ENCODE measurements around the gene VTI1A.

Gene VTI1A

GRCh38 chr10:112774210-112774609 lies 327.2 kb downstream of the VTI1A start:
- no peak for DNase-seq (ENCODE audit: low read depth)
- no peak for TF ChIP-seq MYC (IDR thresholded peaks at IDR 0.05; ENCODE audit: low read depth, low read length)
- no peak for TF ChIP-seq CTCF (IDR thresholded peaks at IDR 0.05; ENCODE audit: low read depth, low read length)
- no peak for TF ChIP-seq MAX (IDR thresholded peaks at IDR 0.05; ENCODE audit: low read depth, low read length)
- TF ChIP-seq POLR2A (IDR thresholded peaks at IDR 0.05; ENCODE audit: extremely low read depth, insufficient read length): no peak
- no peak overlapping the region for H3K4me3 ChIP-seq (ENCODE audit: low read depth, low read length)

- TF ChIP-seq CTCF (IDR thresholded peaks at IDR 0.05; ENCODE audit: low read depth, low read length) (no peak), MYC (IDR thresholded peaks at IDR 0.05; ENCODE audit: low read depth, low read length) (no peak), MAX (IDR thresholded peaks at IDR 0.05; ENCODE audit: low read depth, low read length) (no peak), POLR2A (IDR thresholded peaks at IDR 0.05; ENCODE audit: extremely low read depth, insufficient read length) (no peak)
- no peak for DNase-seq (ENCODE audit: low read depth)
- H3K4me3 ChIP-seq (ENCODE audit: low read depth, low read length): no peak overlapping the region
Observed at GRCh38 chr10:112774798-112775197, 327.8 kb downstream of the VTI1A start.

GRCh38 chr10:112775381-112775780 lies 328.4 kb downstream of the VTI1A start:
- no peak overlapping the region for H3K4me3 ChIP-seq (ENCODE audit: low read depth, low read length)
- DNase-seq (ENCODE audit: low read depth): no peak

GRCh38 chr10:112775892-112776674 lies 329.1 kb downstream of the VTI1A start:
- no peak overlapping the region for H3K4me3 ChIP-seq (ENCODE audit: low read depth, low read length)
- TF ChIP-seq MAX (IDR thresholded peaks at IDR 0.05; ENCODE audit: low read depth, low read length): no peak
- TF ChIP-seq MYC (IDR thresholded peaks at IDR 0.05; ENCODE audit: low read depth, low read length): no peak
- no peak for TF ChIP-seq CTCF (IDR thresholded peaks at IDR 0.05; ENCODE audit: low read depth, low read length)
- TF ChIP-seq POLR2A (IDR thresholded peaks at IDR 0.05; ENCODE audit: extremely low read depth, insufficient read length): no peak

More at GRCh38 chr10:112775381-112775780, 328.4 kb downstream of the VTI1A start:
- TF ChIP-seq CTCF (IDR thresholded peaks at IDR 0.05; ENCODE audit: low read depth, low read length) (no peak), MAX (IDR thresholded peaks at IDR 0.05; ENCODE audit: low read depth, low read length) (no peak), MYC (IDR thresholded peaks at IDR 0.05; ENCODE audit: low read depth, low read length) (no peak)

GRCh38 chr10:112778579-112778978 lies 331.6 kb downstream of the VTI1A start:
- no peak overlapping the region for H3K4me3 ChIP-seq (ENCODE audit: low read depth, low read length)
- TF ChIP-seq MAX (IDR thresholded peaks at IDR 0.05; ENCODE audit: low read depth, low read length) (no peak), POLR2A (IDR thresholded peaks at IDR 0.05; ENCODE audit: extremely low read depth, insufficient read length) (no peak), CTCF (IDR thresholded peaks at IDR 0.05; ENCODE audit: low read depth, low read length) (no peak), MYC (IDR thresholded peaks at IDR 0.05; ENCODE audit: low read depth, low read length) (no peak)
- DNase-seq (ENCODE audit: low read depth): no peak

More at GRCh38 chr10:112775892-112776674, 329.1 kb downstream of the VTI1A start:
- no peak for DNase-seq (ENCODE audit: low read depth)

Measured in NB4 (cell line).